ENCODE measurements around the gene ARHGAP26. TPM values are rescaled to one million over a fixed set of nuclear protein-coding genes. Genes with fewer than 3 reads are reported as not detected.

The ARHGAP26 gene
- total RNA-seq, 2 donors from 2014 or later, result 15.7 to 23.4 TPM

DNA sequence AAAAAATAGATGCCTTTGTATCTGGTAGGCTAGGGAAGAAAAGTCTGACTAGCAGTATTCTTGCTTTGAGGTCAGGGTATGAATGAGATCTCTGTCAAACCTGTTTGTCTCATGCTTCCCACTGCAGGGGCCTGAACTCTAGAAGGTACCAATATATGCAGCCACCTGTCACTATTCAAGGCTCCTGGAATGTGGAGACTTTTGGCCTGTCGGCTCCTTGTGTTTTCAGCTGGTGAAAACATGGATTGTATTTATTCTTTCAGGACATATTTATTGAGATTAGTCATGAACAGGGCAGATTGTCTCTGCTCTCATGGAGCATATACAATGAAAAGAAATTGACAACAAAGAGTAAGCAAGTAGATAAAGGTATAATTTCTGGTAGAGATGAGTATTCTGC is 255.8 kb downstream of the ARHGAP26 start:
- Mint-ChIP-seq H3K27ac (no peak overlapping the region), H3K36me3 (peaks cover 5 to 14% of the 10 kb centered on the region in 2 donors)
- no peak for DNase-seq (ENCODE audit: low spot score in 2 of 2)

DNA sequence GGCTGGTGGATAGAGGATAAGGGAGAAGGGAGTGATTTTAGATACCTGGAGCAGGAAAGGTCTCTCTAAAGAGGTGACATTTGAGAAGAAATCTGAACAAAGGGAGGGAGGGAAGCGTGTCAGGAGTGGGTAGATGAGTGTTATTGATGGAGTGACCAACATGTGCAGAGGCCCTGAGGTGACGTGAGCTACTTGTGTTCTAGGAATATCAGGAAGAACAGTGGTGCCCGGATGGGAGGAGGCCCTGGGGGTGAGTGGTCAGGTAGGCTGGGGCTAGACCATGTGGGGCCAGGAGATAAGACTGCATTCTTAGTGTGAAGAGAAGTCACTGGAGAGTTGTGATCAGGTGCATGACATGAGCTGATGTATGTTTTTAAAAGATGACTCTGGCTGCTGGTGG is 256.2 kb downstream of the ARHGAP26 start:
- peaks cover 8 to 14% of the 10 kb centered on the region in 2 donors for H3K36me3 Mint-ChIP-seq
- DNase-seq (ENCODE audit: low spot score in 2 of 2) (no peak), ATAC-seq (no peak)
- no peak overlapping the region for H3K27ac Mint-ChIP-seq
- H3K9me3 Mint-ChIP-seq, result no peaks in the 10 kb centered on the region

More for the DNA sequence above, 255.8 kb downstream of the ARHGAP26 start:
- no peak for ATAC-seq
- no peaks in the 10 kb centered on the region for H3K9me3 Mint-ChIP-seq

DNA sequence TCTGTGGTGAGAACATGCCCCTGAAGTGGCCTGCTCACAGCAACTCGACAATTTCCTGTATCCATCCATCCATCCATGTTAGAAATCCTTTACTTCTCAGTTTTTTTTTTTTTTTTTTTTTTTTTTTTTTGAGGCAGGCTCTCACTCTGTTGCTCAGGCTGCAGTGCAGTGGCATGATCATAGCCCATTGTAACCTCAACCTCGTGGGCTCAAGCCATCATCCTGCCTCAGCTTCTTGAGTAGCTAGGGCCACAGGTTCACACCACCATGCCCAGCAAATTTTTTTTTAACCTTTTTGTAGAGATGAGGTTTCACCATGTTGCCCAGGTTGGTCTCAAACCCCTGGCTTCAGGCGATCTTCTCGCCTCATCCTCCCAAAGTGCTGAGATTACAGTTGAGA is 259.1 kb downstream of the ARHGAP26 start:
- peaks cover 8% of the 10 kb centered on the region in 2 donors for H3K36me3 Mint-ChIP-seq
- peak in 1 of 2 donors; percentile 23 for ATAC-seq
- no peak for DNase-seq (ENCODE audit: low spot score in 2 of 2)
- no peak overlapping the region for H3K27ac Mint-ChIP-seq
- no peaks in the 10 kb centered on the region for H3K9me3 Mint-ChIP-seq

DNA sequence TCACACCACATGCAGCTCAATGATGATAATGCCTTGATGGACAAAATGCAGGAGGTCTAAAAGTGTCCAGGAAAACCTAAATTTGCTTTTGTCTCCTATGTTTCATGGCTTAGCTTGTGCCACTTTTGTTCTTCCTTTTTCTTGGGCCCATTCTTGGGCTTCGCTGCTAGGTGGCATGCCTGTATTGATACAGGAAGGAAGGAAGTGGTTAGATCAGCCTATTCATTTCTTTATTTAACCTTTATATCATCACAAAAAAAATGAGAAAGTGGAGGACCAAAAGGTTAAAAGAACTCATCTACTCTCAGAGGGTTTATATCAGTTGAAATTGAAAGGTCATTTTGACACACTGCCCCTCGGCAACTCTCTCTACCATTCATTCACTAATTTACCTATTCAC is 260.2 kb downstream of the ARHGAP26 start:
- no peak for DNase-seq (ENCODE audit: low spot score in 2 of 2)
- Mint-ChIP-seq H3K27ac (peak overlapping the region; percentile 22 to 42), H3K9me3 (no peaks in the 10 kb centered on the region), H3K36me3 (peaks cover 8% of the 10 kb centered on the region in 2 donors)
- ATAC-seq, result peak; percentile 74 to 84

DNA sequence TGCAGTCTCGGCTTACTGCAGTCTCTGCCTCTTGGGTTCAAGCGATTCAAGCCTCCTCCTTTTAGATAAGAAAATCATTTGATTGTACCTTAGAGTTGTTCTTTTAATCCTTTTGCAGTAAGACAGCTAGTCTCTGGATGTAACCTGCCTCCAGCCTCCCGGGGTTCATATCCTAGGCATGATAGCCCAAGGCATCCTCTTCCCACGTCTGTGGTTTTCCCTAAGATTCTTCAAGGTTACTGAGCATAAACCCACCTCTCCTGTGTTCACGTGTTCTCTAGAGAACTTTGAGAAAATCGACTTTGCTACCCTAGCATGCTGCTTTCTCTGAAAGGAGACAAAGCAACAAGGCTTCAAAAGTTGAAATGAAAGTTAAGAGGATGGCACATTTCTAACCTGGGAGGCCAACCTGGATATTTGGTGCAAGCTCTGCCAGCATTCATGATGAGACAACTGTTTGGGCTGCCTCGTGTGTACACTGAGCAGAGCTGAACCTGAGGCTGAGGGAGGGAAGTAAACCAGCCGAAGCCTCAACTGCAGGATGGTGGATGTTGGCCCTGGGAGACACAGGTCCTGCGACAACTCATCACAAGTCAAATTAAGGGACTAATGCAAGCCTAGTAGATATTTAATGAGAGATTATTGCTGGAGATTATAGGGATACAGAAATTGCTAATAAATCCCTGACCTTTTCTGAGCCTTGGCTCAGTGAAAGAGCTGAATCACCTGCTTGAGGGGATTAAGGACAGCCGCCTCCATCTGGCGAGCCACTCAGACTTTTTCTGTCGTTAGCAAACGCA is 261.8 kb downstream of the ARHGAP26 start:
- Mint-ChIP-seq H3K27ac (peak overlapping the region in 1 of 2 donors; percentile 9), H3K36me3 (peaks cover 8% of the 10 kb centered on the region in 2 donors), H3K9me3 (no peaks in the 10 kb centered on the region)
- DNase-seq (ENCODE audit: low spot score in 2 of 2) (no peak), ATAC-seq (no peak)

DNA sequence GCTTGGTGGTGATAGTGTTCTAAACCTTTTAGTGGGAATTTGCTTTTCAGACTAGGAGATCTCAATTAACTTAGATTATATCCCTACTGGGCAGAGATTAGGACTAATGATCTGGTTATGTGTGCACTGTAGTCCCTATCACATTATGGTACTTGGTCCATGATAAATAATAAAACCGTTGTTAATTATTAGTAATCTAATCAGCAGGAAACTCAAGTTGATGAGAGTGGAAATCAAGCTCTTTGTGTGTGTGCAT is 262.3 kb downstream of the ARHGAP26 start:
- Mint-ChIP-seq H3K27ac (peak overlapping the region in 1 of 2 donors; percentile 9), H3K9me3 (no peaks in the 10 kb centered on the region), H3K36me3 (peaks cover 8% of the 10 kb centered on the region in 2 donors)
- DNase-seq (ENCODE audit: low spot score in 2 of 2), result no peak
- no peak for ATAC-seq

DNA sequence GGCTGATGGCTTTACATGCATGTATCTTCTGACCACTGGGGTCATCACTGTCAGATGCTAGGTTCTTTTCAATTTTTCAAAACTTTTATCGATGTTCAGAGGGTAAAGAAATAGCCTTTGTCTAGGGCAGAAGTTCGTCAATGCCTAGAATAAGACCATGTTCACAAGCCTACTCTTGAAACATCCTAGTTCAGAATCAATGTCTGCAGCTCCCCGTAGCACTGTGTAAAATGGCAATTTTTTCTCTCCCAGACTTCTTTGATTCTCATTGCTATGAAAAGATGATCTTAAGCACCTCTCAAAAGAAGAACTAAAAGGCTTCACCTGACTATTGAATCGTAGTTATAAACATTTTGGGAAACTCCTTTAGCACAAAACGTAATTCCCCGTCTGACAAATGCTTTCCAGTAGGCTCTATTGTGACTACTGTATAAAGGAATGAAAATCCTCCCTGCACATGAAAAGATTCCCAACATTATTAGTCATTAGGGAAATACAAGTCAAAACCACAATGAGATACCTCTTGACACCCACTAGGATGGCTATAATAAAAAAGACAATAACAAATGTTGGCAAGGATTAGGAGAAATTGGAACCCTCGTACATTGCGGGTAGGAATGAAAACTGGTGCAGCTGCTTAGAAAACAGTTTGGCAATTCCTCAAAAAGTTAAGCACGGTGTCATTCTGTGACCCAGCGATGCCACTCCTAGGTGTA is 263.5 kb downstream of the ARHGAP26 start:
- H3K27ac Mint-ChIP-seq, result no peak overlapping the region
- H3K36me3 Mint-ChIP-seq, result peaks cover 8% of the 10 kb centered on the region in 2 donors
- H3K9me3 Mint-ChIP-seq, result no peaks in the 10 kb centered on the region
- DNase-seq (ENCODE audit: low spot score in 2 of 2) (no peak), ATAC-seq (no peak)

DNA sequence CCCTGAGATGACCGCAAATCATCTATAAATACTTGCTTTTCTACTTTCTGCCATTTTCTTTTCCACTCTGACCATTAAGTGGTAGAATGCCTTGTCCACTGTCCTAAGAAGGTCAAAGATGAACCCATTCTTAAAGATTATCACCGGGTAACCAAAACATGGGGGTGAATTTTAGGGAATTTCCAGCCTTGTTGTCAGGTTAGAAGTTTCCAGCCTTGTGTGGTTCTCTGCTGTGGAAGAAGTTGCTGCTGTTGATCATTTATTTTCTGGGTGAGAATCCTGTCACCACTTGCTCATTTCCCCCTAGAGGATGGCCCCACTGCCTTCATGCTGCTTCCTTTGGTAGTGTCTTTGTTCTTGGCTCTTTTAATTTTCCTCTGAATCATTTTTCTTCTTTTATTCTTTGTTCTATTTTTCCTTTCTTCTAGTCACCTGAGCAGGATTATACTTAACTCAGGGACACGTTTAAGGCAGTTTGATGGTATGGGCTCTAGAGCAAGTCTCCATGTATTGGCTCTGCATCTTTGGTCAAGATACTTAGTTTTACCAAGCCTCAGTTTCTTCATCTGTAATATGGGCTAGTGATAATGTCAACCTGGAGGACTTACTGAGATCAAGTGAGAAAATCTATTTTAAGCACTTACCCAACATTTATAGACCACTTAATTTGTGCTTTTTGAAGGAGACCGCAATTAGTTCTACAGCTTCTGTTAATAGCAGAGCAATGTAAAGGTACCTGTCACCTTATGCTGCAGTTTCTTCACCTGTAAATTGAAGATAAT is 266.2 kb downstream of the ARHGAP26 start:
- ATAC-seq, result no peak
- no peaks in the 10 kb centered on the region for H3K9me3 Mint-ChIP-seq
- H3K27ac Mint-ChIP-seq, result no peak overlapping the region
- no peaks in the 10 kb centered on the region for H3K36me3 Mint-ChIP-seq
- no peak for DNase-seq (ENCODE audit: low spot score in 2 of 2)

DNA sequence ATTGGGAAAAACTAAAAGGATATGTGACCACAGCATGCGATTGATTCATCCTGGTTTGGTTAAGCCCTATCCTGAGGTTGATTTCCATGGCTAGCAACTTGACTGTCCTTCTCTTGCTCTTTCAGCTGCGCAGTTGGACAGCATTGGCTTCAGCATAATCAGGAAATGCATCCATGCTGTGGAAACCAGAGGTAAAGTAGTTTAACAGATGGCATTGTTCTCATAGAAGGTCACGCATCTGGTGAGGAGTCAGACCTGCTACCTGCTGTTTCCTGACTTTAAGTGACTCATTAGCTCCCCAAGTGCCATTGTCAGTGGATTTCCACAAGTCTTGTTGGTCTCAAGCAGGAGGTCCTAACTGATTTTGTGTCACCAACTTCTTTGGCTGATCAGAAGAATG is 266.9 kb downstream of the ARHGAP26 start:
- ATAC-seq (peak; percentile 60 to 66), DNase-seq (ENCODE audit: low spot score in 2 of 2) (no peak)
- Mint-ChIP-seq H3K9me3 (no peaks in the 10 kb centered on the region), H3K27ac (peak overlapping the region in 1 of 2 donors; percentile 7), H3K36me3 (peaks cover under 1 to 3% of the 10 kb centered on the region in 2 donors)

DNA sequence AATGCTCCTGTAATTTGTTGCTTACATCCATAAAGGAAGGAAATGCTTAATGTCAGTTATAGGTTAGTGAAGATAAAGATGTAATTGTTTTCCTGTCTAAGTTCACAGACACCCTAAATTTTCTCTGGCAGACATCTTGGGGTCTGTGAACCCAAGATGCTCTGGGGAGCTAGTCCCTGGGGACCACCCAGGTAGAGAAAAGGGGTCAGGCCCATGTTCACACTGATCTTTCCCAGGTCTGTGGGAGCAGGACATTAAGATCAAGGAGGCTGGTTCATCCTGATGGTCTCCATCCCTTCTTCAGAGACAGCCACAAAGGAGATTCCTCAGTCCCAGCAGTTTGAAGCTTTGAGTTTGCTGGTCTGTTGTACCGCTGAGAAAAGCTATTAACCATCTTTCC is 267.5 kb downstream of the ARHGAP26 start:
- H3K27ac Mint-ChIP-seq, result peak overlapping the region in 1 of 2 donors; percentile 34
- ATAC-seq (no peak), DNase-seq (ENCODE audit: low spot score in 2 of 2) (no peak)
- H3K36me3 Mint-ChIP-seq, result peaks cover 6 to 9% of the 10 kb centered on the region in 2 donors
- no peaks in the 10 kb centered on the region for H3K9me3 Mint-ChIP-seq

DNA sequence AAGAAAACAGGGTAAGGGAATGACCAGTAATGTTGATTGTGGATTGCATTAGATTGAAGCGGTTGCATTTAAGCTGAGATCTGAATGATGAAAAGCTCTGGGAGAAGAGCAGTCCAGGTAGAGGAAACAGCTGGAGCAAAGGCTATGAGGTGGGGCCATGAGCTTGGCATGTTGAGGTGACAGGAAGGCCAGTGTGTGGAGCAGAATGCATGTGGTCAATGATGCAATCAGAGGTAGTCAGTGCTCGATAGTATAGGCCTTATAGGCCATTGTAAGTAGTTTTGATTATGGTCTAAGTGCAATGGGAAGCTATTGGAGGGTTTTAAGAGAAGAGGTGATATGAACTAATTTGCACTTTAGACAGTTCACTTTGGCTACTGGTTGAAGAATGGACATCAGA is 270.4 kb downstream of the ARHGAP26 start:
- ATAC-seq (no peak), DNase-seq (ENCODE audit: low spot score in 2 of 2) (no peak)
- Mint-ChIP-seq H3K9me3 (no peaks in the 10 kb centered on the region), H3K36me3 (peaks cover 6 to 20% of the 10 kb centered on the region in 2 donors), H3K27ac (no peak overlapping the region)

DNA sequence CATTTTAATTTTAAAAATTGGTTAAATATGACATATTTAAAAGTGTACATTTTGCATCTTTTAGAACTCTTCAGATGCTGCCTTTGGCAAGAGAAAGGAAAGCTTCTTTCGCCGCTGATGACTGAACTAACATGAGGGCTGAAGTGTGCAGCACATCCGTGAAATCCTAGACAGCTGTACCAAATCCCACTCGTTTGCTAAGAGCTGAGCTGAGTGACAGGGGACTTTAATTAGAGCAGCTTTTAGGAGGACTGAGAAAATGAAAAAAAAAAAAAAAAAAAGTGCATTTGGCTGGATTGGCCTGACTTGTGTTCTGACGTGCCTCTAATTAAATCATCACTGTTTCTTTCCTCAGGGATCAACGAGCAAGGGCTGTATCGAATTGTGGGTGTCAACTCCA is 271.3 kb downstream of the ARHGAP26 start:
- Mint-ChIP-seq H3K27ac (no peak overlapping the region), H3K9me3 (no peaks in the 10 kb centered on the region), H3K36me3 (peaks cover 6 to 20% of the 10 kb centered on the region in 2 donors)
- ATAC-seq, result no peak
- DNase-seq (ENCODE audit: low spot score in 2 of 2), result no peak

DNA sequence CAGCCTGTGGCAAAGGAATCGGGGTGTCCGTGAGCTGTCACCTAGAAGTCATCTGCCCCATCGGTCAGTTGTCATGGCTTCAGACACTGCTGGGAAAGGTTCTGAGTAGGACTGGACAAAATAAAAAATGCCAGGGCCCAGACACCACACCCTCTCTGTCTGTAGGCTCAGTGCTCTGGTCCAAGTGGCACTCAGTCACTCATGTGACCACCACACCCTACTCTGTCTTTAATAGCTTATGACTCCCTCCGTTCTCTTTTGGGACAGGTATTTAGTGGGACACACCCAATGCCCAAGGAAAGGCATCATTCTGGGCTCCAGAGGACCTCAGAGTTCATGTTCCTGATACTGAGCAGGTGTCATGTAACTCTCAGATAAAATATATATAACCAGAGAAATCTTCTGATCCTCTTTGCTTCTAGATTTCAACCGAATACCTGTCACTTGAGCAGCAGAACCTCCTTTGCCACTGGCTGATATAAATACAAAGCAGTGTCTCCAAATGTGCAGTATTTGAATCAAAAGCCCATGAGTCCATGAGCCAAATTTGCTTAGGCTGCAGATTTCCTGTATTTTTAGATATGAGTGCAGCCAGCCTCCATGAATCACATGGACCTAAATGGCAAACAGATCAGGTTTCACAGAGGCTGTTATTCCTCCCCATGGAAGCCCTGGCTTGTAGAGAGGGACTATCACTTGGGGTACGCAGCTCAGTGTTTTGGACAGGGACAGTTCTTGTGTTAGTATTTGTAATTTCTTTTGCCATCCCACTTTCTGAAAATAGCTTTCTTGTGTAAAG is 272.0 kb downstream of the ARHGAP26 start:
- no peaks in the 10 kb centered on the region for H3K9me3 Mint-ChIP-seq
- ATAC-seq (no peak), DNase-seq (ENCODE audit: low spot score in 2 of 2) (no peak)
- H3K36me3 Mint-ChIP-seq, result peaks cover 6 to 20% of the 10 kb centered on the region in 2 donors
- no peak overlapping the region for H3K27ac Mint-ChIP-seq

DNA sequence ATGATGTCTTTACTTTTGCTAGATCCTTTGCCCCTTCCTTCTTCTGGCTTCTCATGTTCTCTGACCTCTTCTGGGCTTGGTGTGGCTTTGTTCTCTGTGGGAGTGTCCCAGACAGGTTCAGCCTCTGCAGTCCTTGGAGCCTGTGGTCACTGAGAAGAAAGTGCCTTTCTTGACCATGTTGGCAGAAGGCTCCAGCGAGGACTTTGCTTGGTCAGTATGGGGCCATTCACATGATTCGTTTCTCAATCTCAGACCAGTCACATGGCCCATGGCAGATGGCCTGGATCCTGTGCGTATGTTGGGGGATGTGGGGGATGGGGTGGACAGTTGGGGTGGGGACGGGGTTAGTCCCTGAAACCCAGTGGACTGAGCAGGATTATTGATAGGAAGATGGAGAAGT is 274.1 kb downstream of the ARHGAP26 start:
- DNase-seq (ENCODE audit: low spot score in 2 of 2) (no peak), ATAC-seq (no peak)
- peaks cover 6 to 20% of the 10 kb centered on the region in 2 donors for H3K36me3 Mint-ChIP-seq
- H3K27ac Mint-ChIP-seq, result no peak overlapping the region
- no peaks in the 10 kb centered on the region for H3K9me3 Mint-ChIP-seq

DNA sequence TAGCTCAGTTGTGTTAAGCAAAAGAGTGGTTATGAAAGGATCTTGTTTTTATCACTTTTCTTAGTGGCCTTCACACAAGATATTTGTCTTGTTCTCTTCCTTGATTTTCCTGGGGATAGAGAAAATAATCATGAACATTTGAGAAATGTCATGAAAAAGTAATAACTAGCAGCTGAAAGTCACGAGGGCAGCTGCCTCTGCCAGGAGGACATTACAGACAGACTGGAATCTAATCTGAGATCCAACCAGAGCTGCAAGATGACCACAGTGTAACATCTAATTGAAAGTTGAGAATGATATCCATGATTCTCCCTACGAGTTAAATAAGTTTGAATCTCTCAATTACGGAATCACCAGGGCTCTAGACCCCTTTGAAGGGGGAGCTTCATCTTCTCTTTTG is 274.9 kb downstream of the ARHGAP26 start:
- no peaks in the 10 kb centered on the region for H3K9me3 Mint-ChIP-seq
- no peak overlapping the region for H3K27ac Mint-ChIP-seq
- DNase-seq (ENCODE audit: low spot score in 2 of 2), result no peak
- peaks cover 6 to 23% of the 10 kb centered on the region in 2 donors for H3K36me3 Mint-ChIP-seq
- ATAC-seq, result no peak

DNA sequence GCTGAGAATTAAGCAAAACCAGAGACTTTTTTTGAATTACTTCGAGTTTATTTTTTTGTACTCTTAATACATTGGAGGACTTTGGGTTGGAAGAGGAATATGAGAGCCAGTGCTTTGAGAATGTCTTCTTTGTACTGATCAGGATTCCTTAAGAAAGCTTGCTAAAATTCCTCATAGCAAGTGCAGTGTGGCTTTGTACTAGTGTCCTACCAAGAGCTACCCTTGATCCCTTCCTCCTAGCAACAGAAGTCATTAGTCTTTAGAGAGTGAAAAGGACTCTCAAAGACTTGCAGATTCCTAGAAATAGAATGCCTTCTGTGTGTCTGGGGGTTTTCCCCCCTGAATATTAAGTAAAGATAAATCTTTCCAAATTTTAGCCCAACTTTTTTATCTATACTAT is 276.1 kb downstream of the ARHGAP26 start:
- H3K36me3 Mint-ChIP-seq, result peaks cover 6 to 28% of the 10 kb centered on the region in 2 donors
- ATAC-seq, result no peak
- H3K27ac Mint-ChIP-seq, result no peak overlapping the region
- no peak for DNase-seq (ENCODE audit: low spot score in 2 of 2)
- no peaks in the 10 kb centered on the region for H3K9me3 Mint-ChIP-seq

All from activated naive CD4-positive, alpha-beta T cell treated with anti-CD3 and anti-CD28 coated beads, Interleukin-2, amount 50 U/mL, for 72 hours (primary cell).